ENCODE measurements around the gene MEPCE. TPM values are rescaled to one million over a fixed set of nuclear protein-coding genes. Genes with fewer than 3 reads are reported as not detected.

MEPCE gene
- total RNA-seq, 1 donor from 2014 or later, result 32.9 TPM

GRCh38 chr7:100465702-100466311 lies 36.2 kb downstream of the MEPCE start:
- peak overlapping the region in 1 of 2 donors; percentile 38 for H3K4me3 ChIP-seq
- peak; percentile 58 to 89 (median 86) for TF ChIP-seq CTCF (IDR thresholded peaks at IDR 0.05)
- H3K9me3 ChIP-seq, result no peaks in the 10 kb centered on the region
- peak in 1 of 2 donors; percentile 88 for DNase-seq (ENCODE audit: low spot score in 2 of 2)
- H3K36me3 ChIP-seq, result peaks cover 24 to 27% of the 10 kb centered on the region in 2 donors
- no peaks in the 10 kb centered on the region for H3K27me3 ChIP-seq
- H3K27ac ChIP-seq, result peak overlapping the region; percentile 55 to 67
- intact Hi-C loops (cut with DNase I), result loop anchor here (5.0 kb wide), 5 partner anchors 146 to 261 kb away; partner anchors contain the start of genes GIGYF1, GNB2, MOSPD3 and POP7
- peaks cover 13 to 14% of the 10 kb centered on the region in 2 donors for H3K4me1 ChIP-seq

- H3K4me3 ChIP-seq, result no peak overlapping the region
- peak overlapping the region; percentile 55 to 67 for H3K27ac ChIP-seq
- no peak for DNase-seq (ENCODE audit: low spot score in 2 of 2)
- peaks cover 25 to 31% of the 10 kb centered on the region in 2 donors for H3K36me3 ChIP-seq
- peaks cover 13 to 14% of the 10 kb centered on the region in 2 donors for H3K4me1 ChIP-seq
- H3K27me3 ChIP-seq, result no peaks in the 10 kb centered on the region
- H3K9me3 ChIP-seq, result no peaks in the 10 kb centered on the region
- TF ChIP-seq CTCF (IDR thresholded peaks at IDR 0.05), result no peak
- intact Hi-C loops (cut with DNase I), result loop anchor here (5.0 kb wide), 5 partner anchors 145 to 260 kb away; partner anchors contain the start of genes GIGYF1, GNB2, MOSPD3 and POP7
Observed at GRCh38 chr7:100466653-100467605, 37.3 kb downstream of the MEPCE start.

- H3K27me3 ChIP-seq, result no peaks in the 10 kb centered on the region
- H3K9me3 ChIP-seq, result no peaks in the 10 kb centered on the region
- no peak for TF ChIP-seq CTCF (IDR thresholded peaks at IDR 0.05)
- H3K4me1 ChIP-seq, result peaks cover 13 to 18% of the 10 kb centered on the region in 2 donors
- intact Hi-C loops (cut with DNase I), result loop anchor here (2.0 to 5.0 kb wide), 6 partner anchors 91 to 259 kb away; partner anchors contain the start of genes GIGYF1, GNB2, MOSPD3 and POP7
- peaks cover 25 to 31% of the 10 kb centered on the region in 2 donors for H3K36me3 ChIP-seq
- no peak overlapping the region for H3K4me3 ChIP-seq
- DNase-seq (ENCODE audit: low spot score in 2 of 2), result no peak
- peak overlapping the region; percentile 8 to 55 for H3K27ac ChIP-seq
Observed at GRCh38 chr7:100467638-100468373, 38.2 kb downstream of the MEPCE start.

GRCh38 chr7:100469227-100470044 lies 39.8 kb downstream of the MEPCE start:
- Histone ChIP-seq H3K4me3 (no peak overlapping the region), H3K36me3 (peaks cover 27 to 36% of the 10 kb centered on the region in 2 donors), H3K27me3 (no peaks in the 10 kb centered on the region), H3K27ac (no peak overlapping the region), H3K9me3 (no peaks in the 10 kb centered on the region), H3K4me1 (peaks cover 17 to 26% of the 10 kb centered on the region in 2 donors)
- peak in 1 of 2 donors; percentile 90 for DNase-seq (ENCODE audit: low spot score in 2 of 2)
- TF ChIP-seq CTCF (IDR thresholded peaks at IDR 0.05), result peak; percentile 87 to 97 (median 95)
- intact Hi-C loops (cut with DNase I), result loop anchor here (1.0 to 5.0 kb wide), 7 partner anchors 14 to 258 kb away; partner anchors contain the start of genes GIGYF1, GNB2, MOSPD3 and NYAP1

All from ascending aorta (tissue), 2 donors.